T-helper 1 cell (primary cell): ENCODE measurements around the gene PLD5.
"Not testable (repeated sequence)": the region's sequence is repeated elsewhere in the genome, so short reads cannot be mapped to it uniquely, and the experiment has no call there.

Experiments used
- DNase-seq, 5 donors: peaks; one replicate each; pipeline ENCODE4 v3.0.0-alpha.2; 2012 to 2020

PLD5 gene

GRCh38 chr1:242477944-242478343 is 46.6 kb downstream of the PLD5 start:
- no peak for DNase-seq

DNA sequence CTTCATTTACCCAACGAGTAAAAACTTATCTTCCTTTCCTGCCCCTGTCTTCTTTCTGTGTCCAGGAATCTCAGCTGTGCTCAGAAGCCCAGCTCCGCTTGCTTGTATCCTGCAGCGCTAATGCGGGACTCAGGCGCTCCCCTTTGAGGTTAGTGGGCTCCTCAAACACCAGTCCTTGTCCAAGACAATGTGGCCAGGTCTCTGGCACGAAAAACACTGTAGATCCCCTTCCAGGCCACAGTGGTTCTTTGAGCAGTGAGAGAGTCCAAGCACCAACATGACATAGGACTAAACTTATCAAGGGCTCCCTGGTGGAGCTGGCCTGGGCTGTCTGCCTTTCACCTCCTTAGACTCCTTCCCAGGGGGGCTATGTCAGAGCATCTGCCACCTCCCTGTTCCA is 53.7 kb downstream of the PLD5 start:
- no peak for DNase-seq

DNA sequence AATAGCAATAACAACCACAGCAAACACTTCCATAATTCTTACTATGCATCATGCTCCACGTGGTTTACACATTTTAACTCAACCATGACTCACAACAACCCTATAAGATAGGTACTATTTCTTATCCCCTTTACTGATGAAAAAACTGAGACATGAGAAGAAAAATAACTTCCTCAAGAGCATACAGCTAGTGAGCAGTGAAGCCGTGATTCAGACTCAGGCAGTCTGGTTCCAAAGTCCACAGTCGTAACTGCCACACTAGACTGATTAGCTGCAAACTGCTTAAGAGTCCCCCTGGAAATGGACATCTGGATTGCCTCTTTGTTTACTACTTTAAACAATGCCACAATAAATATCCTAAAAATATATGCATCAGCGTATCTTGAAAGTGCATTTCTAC is 55.7 kb downstream of the PLD5 start:
- DNase-seq: no peak

- DNase-seq: peak in 1 of 5 donors; percentile 1
These were observed 56.8 kb downstream of the PLD5 start for GRCh38 chr1:242467556-242468145.

DNA sequence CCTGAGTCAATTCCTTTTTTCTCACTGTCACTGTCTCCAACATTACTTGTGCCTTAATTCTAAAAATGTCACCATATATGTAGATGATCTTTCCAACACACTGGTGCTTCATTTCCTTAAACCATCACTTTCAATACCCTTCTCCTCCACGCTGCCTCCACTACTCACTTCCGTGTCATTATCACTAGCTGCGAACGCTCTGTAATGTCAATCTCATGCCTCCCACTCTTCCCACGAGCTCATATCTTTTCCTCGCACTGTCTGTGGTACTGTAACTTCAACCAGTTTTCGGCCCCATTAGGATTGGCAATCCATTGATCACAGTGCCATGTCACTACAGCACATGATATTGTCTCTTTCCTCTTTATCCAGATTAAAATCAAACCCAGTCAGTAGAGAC is 61.6 kb downstream of the PLD5 start:
- DNase-seq: no peak

- not testable (repeated sequence) for DNase-seq
These were observed 64.8 kb downstream of the PLD5 start for GRCh38 chr1:242459740-242460139.

DNA sequence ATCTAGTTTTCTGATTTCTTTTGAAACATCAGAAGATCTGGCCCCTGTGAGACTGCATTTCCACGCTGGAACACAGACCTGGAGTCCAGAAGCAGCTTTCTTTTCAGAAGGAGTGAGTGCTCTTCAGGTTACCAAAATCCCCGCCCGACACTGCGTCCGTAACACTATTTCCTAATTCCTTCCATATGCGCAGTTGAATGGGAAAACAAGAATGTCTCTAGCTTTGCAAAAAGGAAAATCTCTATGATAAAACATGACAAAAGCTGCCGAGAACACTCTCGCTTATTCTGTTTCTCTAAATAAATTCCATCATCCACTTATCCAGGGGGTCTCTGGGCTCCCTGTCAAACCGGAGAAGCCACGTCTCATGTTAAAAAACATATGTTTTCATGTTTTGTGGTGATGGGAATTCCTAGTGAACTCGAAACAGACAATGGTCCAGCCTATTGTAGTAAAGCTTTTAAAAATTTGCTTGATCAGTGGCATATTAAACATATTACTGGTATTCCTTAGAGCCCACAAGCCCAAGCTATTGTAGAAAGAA is 67.7 kb downstream of the PLD5 start:
- no peak for DNase-seq

DNA sequence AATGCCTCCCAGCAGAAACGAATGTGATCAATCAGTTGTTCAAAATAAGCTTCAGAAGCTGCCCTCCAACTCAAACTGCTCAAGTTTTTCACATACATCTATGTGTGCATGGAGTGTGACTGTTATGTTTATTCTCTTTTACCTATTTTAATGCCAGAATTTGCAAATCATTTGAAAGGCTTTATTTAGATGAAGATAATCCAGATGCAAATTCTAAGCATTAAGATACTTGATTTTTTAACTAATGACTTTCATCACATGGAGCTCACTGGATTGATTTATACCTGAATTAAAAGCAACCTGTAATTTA is 69.5 kb downstream of the PLD5 start:
- no peak for DNase-seq

- DNase-seq: no peak
These were observed 70.0 kb downstream of the PLD5 start for GRCh38 chr1:242454262-242455051.

GRCh38 chr1:242452573-242452972 is 71.9 kb downstream of the PLD5 start:
- DNase-seq: no peak

DNA sequence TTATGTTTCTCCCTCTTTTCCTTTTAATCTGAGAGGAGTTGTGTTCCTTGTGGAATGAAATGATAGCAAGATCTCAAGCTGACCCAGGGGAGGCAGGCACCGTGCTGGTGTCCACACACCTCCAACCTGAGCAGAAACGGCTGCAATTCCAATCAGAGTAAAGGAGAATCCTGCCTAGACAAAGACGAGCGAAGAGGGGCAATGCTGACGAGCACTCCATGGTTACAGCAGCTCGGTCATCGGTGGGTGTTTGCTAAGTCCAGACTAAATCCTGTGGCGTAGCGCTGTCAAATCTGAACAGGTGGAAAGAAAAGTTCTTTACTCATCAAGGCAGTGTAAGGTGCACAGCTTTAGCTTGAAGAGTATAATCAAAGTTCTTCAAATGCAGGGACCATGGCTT is 74.8 kb downstream of the PLD5 start:
- DNase-seq: no peak

DNA sequence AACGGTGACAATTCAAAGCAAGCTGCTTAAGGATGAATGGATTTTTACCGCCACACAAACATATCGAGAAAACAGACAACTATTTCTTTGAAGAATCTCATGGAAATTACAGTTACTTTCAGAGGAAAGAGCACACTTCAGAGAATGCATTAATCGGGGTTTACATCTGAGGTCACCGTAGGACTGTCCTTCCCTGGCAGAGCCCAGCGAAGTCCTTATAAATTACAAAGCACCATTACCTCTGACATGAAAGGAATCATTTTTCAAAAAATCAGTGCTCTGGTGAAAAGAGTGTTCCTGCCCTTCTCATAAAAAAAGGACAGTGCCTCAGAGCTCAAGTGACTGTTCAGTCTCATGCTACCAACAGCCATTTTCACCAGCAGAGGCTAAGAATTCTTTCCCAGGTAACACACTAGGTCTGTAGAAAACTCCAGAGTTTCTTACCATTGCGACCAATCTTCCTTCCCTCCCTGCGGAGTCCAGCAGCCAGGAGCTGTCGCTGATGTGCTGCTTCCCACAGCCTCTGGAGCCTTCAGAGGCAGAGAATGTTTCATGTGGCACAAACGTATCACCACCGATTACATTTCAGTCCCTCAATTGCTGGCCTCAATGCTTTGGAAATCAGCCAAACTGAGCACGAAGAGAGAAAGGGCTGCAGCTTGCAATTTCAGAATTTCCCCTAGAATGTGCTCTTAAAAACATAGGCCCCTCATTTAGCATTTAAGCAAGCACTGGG is 75.4 kb downstream of the PLD5 start:
- DNase-seq: no peak

GRCh38 chr1:242447689-242448088 is 76.8 kb downstream of the PLD5 start:
- DNase-seq: no peak

DNA sequence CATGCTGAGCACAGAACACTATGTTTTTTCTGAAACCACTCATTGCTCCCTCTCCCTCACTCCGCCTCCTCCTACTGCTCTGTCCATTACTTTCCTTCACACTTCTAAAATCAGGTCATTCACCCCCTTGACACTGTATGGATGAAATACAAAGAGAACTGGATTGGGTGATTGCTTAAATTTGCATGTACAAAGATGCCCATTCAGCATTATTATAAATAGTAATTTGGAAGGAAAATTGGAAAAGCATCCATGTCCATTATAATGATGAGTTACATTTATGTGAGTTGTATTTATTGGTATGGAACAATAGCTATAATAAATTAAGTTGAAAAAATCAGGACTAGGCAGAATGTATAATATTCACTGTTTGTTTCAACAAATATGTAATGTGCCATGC is 83.7 kb downstream of the PLD5 start:
- no peak for DNase-seq

- DNase-seq: no peak
These were observed 89.3 kb downstream of the PLD5 start for GRCh38 chr1:242435200-242435599.

- DNase-seq: no peak
These were observed 91.9 kb downstream of the PLD5 start for GRCh38 chr1:242432491-242433095.

DNA sequence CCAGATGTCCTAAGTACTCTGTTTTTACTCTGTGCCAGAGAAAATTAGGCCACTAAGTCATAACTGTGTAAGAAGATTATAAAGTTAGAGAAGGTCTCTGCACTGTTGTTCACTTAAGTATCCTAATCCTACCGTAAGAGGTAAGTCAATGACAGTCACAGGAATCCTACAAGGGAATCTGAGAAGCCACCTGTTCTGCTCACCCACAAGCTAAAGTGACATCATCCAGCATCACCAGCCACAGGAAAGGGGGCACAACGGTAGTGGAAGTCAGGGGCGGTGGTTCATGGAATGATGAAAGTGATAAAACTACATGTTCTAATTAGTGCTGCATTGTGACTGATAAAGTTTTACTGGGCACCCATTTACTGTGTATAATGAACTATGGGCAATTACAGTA is 92.7 kb downstream of the PLD5 start:
- DNase-seq: no peak

GRCh38 chr1:242430956-242431355 is 93.5 kb downstream of the PLD5 start:
- DNase-seq: no peak

DNA sequence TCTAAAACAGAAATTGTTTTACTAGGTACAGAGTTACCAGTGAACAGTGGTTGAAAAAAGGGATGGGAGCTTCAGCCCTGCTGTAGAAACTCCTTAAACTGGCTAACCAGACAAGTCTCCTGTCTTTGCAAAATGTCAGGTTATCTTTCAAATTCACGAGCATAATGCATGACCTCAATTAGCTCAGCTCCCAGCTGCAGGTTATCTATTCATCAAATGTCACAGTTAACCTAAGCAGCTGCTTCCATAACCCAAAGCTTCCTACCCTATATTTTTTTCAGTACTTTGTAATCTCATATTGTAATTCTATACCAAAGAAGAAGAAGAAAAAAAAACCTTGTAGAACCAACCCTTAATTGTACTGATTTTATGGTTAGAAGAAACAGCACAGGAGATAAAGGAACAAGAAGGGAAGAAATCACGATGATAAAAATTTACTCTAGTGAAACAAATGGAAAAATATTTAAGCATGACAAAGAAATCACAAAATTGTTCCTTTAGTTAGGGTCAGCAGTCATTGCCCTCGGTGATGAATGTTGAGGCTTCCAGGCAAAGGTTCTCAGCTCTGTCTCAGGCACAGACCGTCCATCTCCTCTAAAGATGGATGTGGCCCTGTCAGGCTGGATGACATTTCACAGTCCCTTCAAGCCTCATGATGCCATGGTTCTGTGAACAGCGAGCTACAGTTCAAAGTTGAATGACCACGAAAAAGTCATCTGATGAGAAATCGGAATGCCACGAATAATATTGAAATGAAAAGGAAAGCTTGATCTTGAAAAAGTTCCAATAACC is 95.9 kb downstream of the PLD5 start:
- DNase-seq: no peak

DNA sequence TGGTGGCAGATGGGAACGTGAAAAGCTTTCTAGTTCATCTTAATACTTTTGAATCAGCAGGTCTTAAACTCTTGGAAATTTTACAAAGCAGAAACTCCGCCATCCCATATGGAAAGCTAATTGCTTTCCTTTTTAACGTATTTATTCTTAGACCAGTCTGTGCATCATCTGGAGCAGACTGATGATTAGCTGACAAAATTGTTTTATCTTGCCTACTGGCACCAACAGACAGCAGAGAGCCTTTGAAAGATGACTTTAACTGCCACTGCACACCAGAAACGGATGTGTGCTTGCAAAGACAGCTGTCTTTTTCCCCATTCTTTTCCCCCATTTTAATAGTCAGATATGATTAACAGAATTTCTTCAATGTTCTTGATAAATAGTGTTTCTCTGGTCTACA is 97.0 kb downstream of the PLD5 start:
- no peak for DNase-seq

DNA sequence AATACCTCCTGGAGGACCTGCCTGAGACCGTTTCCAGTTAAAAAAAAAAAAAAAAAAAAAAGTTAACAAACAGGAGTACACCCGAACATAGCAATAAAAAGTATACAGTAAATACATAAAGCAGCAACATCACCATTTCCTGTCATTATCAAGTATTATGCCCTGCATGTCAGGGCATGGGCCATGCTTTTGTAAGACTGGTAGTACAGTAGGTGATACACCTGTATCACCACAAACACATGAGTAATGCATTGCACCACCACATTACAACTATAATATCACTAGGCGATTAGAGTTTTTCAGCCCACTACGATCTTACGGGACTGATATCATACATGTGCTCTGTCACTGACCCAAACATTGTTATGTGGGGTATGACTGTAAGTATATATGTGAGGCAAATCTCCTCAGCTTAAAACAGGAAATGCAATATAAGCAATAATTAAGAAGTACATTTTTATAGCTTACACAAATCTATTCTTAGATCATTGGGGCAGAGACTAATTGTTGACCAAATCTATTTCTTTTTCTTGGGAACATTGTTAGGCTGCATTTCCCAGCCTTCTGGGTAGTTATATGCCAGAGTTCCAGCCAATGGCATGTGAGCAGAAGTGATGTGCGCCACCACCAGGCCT is 98.1 kb downstream of the PLD5 start:
- DNase-seq: no peak

DNA sequence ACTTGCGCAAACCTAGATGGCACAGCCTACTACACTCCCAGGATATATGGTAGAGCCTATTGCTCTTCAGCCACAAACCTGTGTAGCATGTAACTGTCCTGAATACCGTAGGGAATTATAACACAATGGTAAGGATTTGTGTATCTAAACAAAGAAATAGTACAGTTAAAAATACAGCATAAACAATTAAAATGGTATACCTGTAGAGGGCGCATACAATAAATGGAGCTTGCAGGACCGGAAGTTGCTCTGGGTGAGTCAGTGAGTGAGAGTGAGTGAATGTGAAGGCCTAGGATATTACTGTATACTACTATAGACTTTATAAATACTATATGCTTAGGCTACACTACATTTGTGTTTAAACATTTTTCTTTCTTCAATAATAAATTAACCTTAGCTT is 99.3 kb downstream of the PLD5 start:
- DNase-seq: peak in 1 of 5 donors; percentile 1
